CD4-positive, alpha-beta T cell treated with Interleukin-17A for 1 hour (primary cell): Measurements from ENCODE around the gene GALNT2.

Experiments used
- DNase-seq: peaks from one replicate; pipeline ENCODE4 v3.0.0-alpha.2; 2020

GALNT2 gene

GRCh38 chr1:230194525-230194924 is 127.5 kb downstream of the GALNT2 start:
- no peak for DNase-seq

GRCh38 chr1:230195199-230195598 is 128.2 kb downstream of the GALNT2 start:
- DNase-seq = no peak

GRCh38 chr1:230196077-230196476 is 129.0 kb downstream of the GALNT2 start:
- DNase-seq = no peak

GRCh38 chr1:230197644-230198567 is 130.9 kb downstream of the GALNT2 start:
- DNase-seq = no peak

- DNase-seq = no peak
These were observed 132.0 kb downstream of the GALNT2 start for GRCh38 chr1:230199034-230199433.

- no peak for DNase-seq
These were observed 132.5 kb downstream of the GALNT2 start for GRCh38 chr1:230199554-230199953.

GRCh38 chr1:230200276-230200675 is 133.2 kb downstream of the GALNT2 start:
- DNase-seq = no peak

- no peak for DNase-seq
These were observed 134.4 kb downstream of the GALNT2 start for GRCh38 chr1:230201445-230201844.

GRCh38 chr1:230204842-230205241 is 137.8 kb downstream of the GALNT2 start:
- no peak for DNase-seq

- no peak for DNase-seq
These were observed 138.7 kb downstream of the GALNT2 start for GRCh38 chr1:230205719-230206198.

- no peak for DNase-seq
These were observed 139.2 kb downstream of the GALNT2 start for GRCh38 chr1:230206207-230206606.

GRCh38 chr1:230206976-230207375 is 139.9 kb downstream of the GALNT2 start:
- no peak for DNase-seq

GRCh38 chr1:230207598-230207997 is 140.6 kb downstream of the GALNT2 start:
- no peak for DNase-seq

- peak; percentile 18 for DNase-seq
These were observed 141.7 kb downstream of the GALNT2 start for GRCh38 chr1:230208619-230209261.

- no peak for DNase-seq
These were observed 143.4 kb downstream of the GALNT2 start for GRCh38 chr1:230210326-230210980.

- DNase-seq = no peak
These were observed 143.9 kb downstream of the GALNT2 start for GRCh38 chr1:230210981-230211336.

- DNase-seq = no peak
These were observed 144.6 kb downstream of the GALNT2 start for GRCh38 chr1:230211436-230212145.

GRCh38 chr1:230212405-230212936 is 145.4 kb downstream of the GALNT2 start:
- no peak for DNase-seq

GRCh38 chr1:230215031-230215430 is 148.0 kb downstream of the GALNT2 start:
- DNase-seq = no peak

GRCh38 chr1:230215529-230215928 is 148.5 kb downstream of the GALNT2 start:
- no peak for DNase-seq

GRCh38 chr1:230216896-230217295 is 149.9 kb downstream of the GALNT2 start:
- no peak for DNase-seq

- no peak for DNase-seq
These were observed 151.6 kb downstream of the GALNT2 start for GRCh38 chr1:230218667-230219066.
